ENCODE data around the gene KCNQ1. TPM values are rescaled to one million over a fixed set of nuclear protein-coding genes. Genes with fewer than 3 reads are reported as not detected.

KCNQ1 gene
- total RNA-seq, 1 experiment from 2014 or later, result 1.0 TPM

DNA sequence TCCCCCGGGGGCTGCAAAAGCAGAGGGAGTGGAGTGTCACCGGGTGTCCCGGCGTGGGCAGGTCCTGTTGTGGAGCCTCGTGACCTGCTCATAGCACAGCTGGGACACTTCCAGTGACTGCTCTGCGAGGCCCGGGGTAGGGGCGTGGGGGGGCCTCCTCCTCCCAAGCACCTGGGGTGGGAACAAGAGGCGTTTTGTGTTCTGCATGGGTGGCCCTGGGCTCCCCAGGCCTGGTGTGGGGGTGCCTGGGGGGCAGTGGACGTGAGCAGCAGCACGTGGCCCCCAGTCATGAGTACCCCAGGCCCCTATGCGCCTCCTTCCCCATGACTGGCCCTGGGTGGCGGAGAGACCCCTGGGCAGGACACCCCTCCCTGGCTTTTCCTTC is 104.7 kb downstream of the KCNQ1 start:
- H3K4me3 Mint-ChIP-seq (ENCODE audit: unreplicated experiment), result no peak overlapping the region
- no peaks in the 10 kb centered on the region for H3K4me1 Mint-ChIP-seq (ENCODE audit: low read depth, unreplicated experiment)
- peak in 1 of 2 experiments; percentile 24 for DNase-seq
- TF ChIP-seq, protein P1, sequence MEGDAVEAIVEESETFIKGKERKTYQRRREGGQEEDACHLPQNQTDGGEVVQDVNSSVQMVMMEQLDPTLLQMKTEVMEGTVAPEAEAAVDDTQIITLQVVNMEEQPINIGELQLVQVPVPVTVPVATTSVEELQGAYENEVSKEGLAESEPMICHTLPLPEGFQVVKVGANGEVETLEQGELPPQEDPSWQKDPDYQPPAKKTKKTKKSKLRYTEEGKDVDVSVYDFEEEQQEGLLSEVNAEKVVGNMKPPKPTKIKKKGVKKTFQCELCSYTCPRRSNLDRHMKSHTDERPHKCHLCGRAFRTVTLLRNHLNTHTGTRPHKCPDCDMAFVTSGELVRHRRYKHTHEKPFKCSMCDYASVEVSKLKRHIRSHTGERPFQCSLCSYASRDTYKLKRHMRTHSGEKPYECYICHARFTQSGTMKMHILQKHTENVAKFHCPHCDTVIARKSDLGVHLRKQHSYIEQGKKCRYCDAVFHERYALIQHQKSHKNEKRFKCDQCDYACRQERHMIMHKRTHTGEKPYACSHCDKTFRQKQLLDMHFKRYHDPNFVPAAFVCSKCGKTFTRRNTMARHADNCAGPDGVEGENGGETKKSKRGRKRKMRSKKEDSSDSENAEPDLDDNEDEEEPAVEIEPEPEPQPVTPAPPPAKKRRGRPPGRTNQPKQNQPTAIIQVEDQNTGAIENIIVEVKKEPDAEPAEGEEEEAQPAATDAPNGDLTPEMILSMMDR (IDR thresholded peaks at IDR 0.05; ENCODE audit: insufficient read depth in 1 of 2, low read depth in 1 of 2, low read length in 1 of 2, severe bottlenecking in 1 of 2, unreplicated experiment in 1 of 2), result no peak
- no peaks in the 10 kb centered on the region for H3K36me3 ChIP-seq (ENCODE audit: control insufficient read depth, insufficient read depth, low read length)
- CTCF ChIA-PET, result no interaction called here
- no peak overlapping the region for H3K27ac Mint-ChIP-seq (ENCODE audit: unreplicated experiment)
- no peaks in the 10 kb centered on the region for H3K36me3 Mint-ChIP-seq (ENCODE audit: insufficient read depth, unreplicated experiment)
- no peak overlapping the region for H3K4me3 ChIP-seq (ENCODE audit: low read depth, low read length)
- H3K27me3 ChIP-seq (replicated peaks; ENCODE audit: control insufficient read depth, insufficient read depth, low read length), result no peaks in the 10 kb centered on the region
- no peaks in the 10 kb centered on the region for H3K9me3 Mint-ChIP-seq (ENCODE audit: unreplicated experiment)
- H3K27me3 Mint-ChIP-seq (ENCODE audit: insufficient read depth, unreplicated experiment), result peaks cover 4% of the 10 kb centered on the region
- BruUV-seq (replicated peaks), result no TSS peak
- POLR2A ChIA-PET, result no interaction called here
- intact Hi-C loops (cut with micrococcal nuclease; ENCODE audit: unreplicated experiment), result no loop called here
- no peaks in the 10 kb centered on the region for H3K4me1 ChIP-seq
- H3K9me3 ChIP-seq, result no peaks in the 10 kb centered on the region

DNA sequence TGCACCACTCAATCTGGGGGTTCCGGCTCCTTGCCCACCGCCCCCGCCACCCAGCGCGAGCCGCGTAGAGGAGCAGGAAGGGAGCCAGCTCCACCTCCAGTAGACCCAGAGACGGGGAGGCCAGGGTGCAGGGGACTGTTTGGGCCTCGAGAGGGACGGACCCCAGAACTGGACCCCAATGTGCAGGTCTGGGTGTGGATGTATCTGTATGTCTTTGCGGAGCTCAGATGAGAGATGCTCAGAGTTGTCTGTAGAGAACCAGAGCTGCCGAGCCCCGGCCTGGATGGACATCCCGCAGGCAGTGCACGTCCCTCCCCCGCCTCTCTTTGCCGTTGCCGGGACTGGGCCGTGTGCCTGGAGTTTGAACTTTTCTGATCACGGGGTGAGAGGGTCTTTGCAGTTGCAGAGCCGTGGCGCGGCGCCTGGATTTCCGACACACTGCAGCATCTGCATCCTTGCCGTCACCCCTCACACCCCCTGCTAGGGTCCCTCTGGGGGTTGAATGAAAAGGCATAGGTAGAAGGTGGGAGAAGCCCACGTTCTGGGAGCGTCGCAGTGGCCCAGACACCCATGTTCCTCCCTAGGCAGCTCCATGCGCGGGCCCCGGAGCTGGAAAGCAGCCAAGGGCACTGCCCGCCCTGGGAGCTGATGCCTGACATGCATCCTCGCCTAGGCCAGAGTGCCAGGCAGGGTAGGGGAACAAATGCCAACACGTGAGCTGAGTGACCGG is 105.2 kb downstream of the KCNQ1 start:
- Histone ChIP-seq H3K4me1 (no peaks in the 10 kb centered on the region), H3K36me3 (ENCODE audit: control insufficient read depth, insufficient read depth, low read length) (no peaks in the 10 kb centered on the region), H3K9me3 (no peaks in the 10 kb centered on the region), H3K27me3 (replicated peaks; ENCODE audit: control insufficient read depth, insufficient read depth, low read length) (no peaks in the 10 kb centered on the region), H3K4me3 (ENCODE audit: low read depth, low read length) (no peak overlapping the region)
- ChIA-PET POLR2A (no interaction called here), CTCF (no interaction called here)
- TF ChIP-seq, protein P1 (IDR thresholded peaks at IDR 0.05; ENCODE audit: insufficient read depth in 1 of 2, low read depth in 1 of 2, low read length in 1 of 2, severe bottlenecking in 1 of 2, unreplicated experiment in 1 of 2), result no peak
- intact Hi-C loops (cut with micrococcal nuclease; ENCODE audit: unreplicated experiment), result no loop called here
- DNase-seq, result peak in 1 of 2 experiments; percentile 26
- no peak overlapping the region for H3K27ac Mint-ChIP-seq (ENCODE audit: unreplicated experiment)
- no peaks in the 10 kb centered on the region for H3K4me1 Mint-ChIP-seq (ENCODE audit: low read depth, unreplicated experiment)
- peaks cover 4% of the 10 kb centered on the region for H3K27me3 Mint-ChIP-seq (ENCODE audit: insufficient read depth, unreplicated experiment)
- no peaks in the 10 kb centered on the region for H3K9me3 Mint-ChIP-seq (ENCODE audit: unreplicated experiment)
- no TSS peak for BruUV-seq (replicated peaks)
- no peak overlapping the region for H3K4me3 Mint-ChIP-seq (ENCODE audit: unreplicated experiment)
- H3K36me3 Mint-ChIP-seq (ENCODE audit: insufficient read depth, unreplicated experiment), result no peaks in the 10 kb centered on the region

DNA sequence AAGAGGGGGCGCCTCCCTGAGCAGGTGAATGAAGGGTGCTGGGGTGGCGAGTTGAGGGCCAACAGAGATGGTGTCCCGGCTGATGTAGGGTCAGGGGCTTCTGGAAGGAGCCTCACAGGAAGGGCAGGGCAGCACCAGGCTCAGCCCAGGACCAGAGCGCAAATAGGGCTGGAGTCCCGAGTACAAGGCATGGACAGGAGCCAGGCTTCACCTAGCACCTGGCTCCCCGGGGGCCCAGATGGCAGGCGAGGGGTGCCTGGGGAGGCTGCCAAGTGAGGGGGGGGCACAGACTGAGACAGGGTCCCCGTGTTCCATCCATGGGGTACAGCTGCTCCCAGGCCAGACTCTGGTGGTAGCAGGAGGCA is 105.8 kb downstream of the KCNQ1 start:
- H3K36me3 Mint-ChIP-seq (ENCODE audit: insufficient read depth, unreplicated experiment), result no peaks in the 10 kb centered on the region
- H3K27ac Mint-ChIP-seq (ENCODE audit: unreplicated experiment), result no peak overlapping the region
- ChIA-PET POLR2A (no interaction called here), CTCF (no interaction called here)
- Histone ChIP-seq H3K4me3 (ENCODE audit: low read depth, low read length) (no peak overlapping the region), H3K4me1 (no peaks in the 10 kb centered on the region), H3K36me3 (ENCODE audit: control insufficient read depth, insufficient read depth, low read length) (no peaks in the 10 kb centered on the region), H3K27me3 (replicated peaks; ENCODE audit: control insufficient read depth, insufficient read depth, low read length) (no peaks in the 10 kb centered on the region), H3K9me3 (no peaks in the 10 kb centered on the region)
- intact Hi-C loops (cut with micrococcal nuclease; ENCODE audit: unreplicated experiment), result no loop called here
- TF ChIP-seq, protein P1 (IDR thresholded peaks at IDR 0.05; ENCODE audit: insufficient read depth in 1 of 2, low read depth in 1 of 2, low read length in 1 of 2, severe bottlenecking in 1 of 2, unreplicated experiment in 1 of 2), result no peak
- peaks cover 4% of the 10 kb centered on the region for H3K27me3 Mint-ChIP-seq (ENCODE audit: insufficient read depth, unreplicated experiment)
- DNase-seq, result peak in 1 of 2 experiments; percentile 21
- H3K4me3 Mint-ChIP-seq (ENCODE audit: unreplicated experiment), result no peak overlapping the region
- H3K9me3 Mint-ChIP-seq (ENCODE audit: unreplicated experiment), result no peaks in the 10 kb centered on the region
- no peaks in the 10 kb centered on the region for H3K4me1 Mint-ChIP-seq (ENCODE audit: low read depth, unreplicated experiment)
- BruUV-seq (replicated peaks), result no TSS peak

Data from Caco-2 (cell line).